Left lobe of liver (tissue), 2 donors: Measurements from ENCODE around the gene THAP12. TPM values are rescaled to one million over a fixed set of nuclear protein-coding genes. Genes with fewer than 3 reads are reported as not detected.
"Not testable (repeated sequence)": the region's sequence is repeated elsewhere in the genome, so short reads cannot be mapped to it uniquely, and the experiment has no call there.

Experiments used
- ATAC-seq: fragments of 200-7000 bp; cut with Tn5 transposase; one replicate; pipeline ENCODE4 v1.9.1; 2020; ENCODE audit warnings: mild to moderate bottlenecking, moderate library complexity
- DNase-seq: peaks from one replicate; pipeline ENCODE4 v3.0.0-alpha.2; 2020; ENCODE audit warnings: low spot score
- total RNA-seq: library from RNA; stranded (reverse); gene quantifications from one replicate; pipeline ENCODE4 v1.2.1, GENCODE V29; 2021
- donor health status: DM: no; HTN: no; CAD: no; lungs with moderate emphysema.
- donor health status: DM: no; HTN: yes; CAD: no.

The THAP12 gene
- total RNA-seq, 1 donor from 2014 or later, result 11.0 TPM

DNA sequence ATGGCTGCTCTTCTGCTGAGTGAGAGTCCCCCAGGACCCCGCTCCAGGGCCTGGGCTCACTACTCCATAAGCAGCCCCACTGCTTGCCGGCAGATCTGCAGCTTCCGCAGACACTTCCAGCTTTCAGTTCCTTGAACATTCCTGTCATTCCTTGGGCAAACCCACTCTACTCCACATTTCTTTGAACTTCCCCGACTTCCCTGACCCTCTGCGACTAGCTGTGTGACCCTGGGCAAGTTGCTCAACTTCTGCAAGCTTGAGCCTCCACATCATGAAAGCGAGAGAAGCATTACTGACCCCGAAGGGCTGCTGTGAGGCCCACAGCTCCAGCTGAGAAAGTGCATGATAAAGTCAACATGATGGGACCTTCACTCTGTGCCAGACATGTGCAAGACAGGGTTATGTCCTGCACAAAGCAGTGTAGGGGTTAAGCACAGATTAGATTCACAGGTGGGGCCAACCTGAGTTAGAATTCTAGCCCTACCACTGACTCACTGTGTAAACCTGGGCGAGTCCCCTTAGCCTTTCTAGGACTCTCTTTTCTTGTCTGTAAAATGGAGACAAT, 51.8 kb downstream of the THAP12 start:
- ATAC-seq, result no peak
- DNase-seq, result no peak

DNA sequence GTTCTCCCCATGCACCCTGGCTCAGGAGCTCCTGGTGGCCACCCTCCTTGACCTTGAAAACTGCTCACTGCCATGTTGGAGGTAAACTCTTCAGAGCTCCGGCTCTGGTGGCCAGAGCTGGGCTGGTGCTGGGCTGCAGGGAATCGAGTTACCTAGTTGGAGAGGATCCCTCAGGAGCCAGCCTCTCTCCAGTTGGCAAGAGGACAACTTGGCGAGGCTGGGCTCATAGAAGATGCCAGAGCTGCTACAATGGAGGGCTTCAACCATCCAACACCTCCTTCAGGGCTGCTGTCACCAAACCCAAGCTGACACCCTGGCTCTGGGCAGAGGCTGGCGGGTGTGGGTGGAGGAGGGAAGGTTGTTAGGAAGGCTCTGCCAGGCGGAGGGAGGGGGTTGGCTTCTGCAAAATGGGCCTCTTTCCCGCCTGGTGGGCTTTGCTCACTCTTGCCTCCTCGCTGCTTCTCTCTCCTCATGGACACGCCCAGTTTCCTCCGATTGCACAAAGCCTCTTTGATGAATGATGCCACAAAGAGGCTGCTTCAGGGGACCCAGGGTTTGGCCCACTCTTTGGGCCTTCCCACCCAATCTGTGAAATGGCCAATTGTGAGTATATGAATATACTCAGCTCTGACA, 53.1 kb downstream of the THAP12 start:
- DNase-seq (no peak), ATAC-seq (no peak)

DNA sequence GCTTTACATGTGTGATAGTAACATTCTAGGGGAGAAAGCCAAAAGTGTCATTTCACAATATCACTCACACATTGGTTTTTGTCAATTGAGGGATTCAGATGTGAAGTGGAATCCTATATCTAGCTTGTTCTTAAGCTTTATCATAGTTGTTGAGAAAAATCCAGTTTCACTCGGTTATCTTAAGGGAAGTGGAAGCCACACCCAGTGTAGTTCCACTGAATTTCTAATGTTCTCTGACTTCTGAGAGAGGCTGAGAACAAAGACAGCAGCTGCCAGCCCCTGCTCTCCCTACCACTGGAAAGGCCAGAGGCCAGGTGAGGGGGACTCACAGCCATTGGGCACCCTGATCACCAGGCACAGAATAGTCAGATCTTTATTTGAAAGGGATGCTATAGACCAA, 53.7 kb downstream of the THAP12 start:
- ATAC-seq (no peak), DNase-seq (no peak)

DNA sequence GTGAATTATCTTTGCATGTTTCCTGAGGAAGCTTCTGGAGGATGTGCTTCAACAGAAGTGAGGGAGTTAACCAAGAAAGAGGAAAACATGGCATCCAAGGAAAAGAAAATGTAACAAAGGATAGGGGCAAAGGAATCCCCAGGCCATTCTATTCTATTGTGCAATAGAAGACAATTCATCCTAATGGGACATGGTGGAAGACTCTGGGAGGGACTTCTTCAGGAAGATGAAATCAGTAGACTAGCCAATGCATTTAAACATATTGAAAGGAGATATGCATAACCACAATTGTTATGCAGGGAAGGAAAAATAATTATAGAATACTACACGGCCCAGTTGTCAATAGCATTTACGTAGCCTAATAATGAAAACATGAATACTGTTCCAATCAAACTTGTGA, 55.7 kb downstream of the THAP12 start:
- ATAC-seq (no peak), DNase-seq (no peak)

DNA sequence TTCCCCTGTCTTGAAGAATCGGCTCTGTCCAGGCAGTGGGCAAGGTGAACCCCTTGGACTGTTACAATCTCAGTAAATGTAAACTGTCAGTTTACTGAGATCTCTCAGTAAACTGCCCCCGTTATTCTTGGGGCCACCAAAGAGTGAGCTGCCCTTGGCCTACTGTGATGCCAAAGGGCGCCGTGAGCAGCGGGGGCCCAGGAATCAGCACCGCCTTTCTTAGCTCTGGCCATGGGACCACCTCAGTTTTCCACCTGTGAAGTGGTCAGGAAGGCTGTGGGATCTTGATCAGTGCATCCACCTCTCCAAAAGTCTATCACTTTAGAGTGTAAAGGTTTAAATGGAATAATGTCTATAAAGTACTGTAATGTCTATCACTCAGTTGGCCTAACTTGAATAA, 57.1 kb downstream of the THAP12 start:
- ATAC-seq (no peak), DNase-seq (no peak)

DNA sequence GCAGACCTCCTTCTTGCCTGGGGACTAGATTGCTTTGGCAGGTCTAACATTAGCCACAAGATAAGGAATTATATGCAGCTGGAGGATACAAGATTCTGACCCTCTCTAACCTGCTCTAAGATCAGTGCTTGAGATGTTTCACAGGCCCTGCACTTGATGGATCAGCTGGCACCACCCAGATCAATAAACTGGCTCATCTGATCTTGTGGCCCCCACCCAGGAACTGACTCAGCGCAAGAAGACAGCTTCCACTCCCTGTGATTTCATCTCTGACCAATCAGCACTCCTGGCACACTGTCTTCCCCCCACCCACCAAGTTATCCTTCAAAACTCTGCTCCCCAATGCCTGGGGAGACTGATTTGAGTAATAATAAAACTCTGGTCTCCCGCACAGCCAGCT, 57.6 kb downstream of the THAP12 start:
- not testable (repeated sequence) for DNase-seq, ATAC-seq

DNA sequence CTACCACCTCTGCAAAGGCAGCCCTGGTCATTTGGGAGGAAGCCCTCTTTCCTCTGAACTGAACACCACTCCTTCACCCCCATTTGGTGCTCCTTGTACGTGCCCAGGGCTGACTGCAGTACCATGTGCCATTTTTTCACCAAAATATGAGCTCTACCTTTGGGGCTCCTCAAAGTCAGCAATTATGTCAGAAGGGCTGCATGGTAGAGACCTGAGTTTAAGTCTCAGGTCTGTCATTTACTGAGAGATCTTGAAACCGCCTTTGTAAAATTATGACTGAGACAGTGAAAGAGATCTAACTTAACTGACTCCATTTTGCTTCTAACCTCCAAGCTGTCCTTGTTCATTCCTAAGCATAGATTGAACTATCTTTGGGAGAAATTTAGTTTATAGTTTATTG, 58.0 kb downstream of the THAP12 start:
- no peak for ATAC-seq

DNA sequence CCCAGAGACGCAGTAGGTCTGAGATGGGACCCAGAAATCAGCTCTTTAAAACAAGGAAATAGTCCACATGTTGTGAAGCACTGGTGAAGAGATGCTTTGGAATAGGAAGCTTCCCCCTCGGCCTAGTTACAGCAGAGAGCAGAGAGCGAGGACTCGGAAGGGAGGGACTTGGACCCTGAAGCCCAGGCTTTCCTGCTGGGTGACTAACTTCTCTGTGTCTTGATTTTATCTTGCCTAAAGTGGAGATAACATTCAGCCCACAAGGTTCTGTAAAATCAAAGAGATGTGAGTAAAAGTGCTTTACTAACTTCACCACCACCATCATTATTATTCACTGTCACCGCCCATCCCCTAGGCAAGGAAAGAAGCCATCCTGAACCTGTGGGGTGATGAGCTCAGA, 58.4 kb downstream of the THAP12 start:
- DNase-seq (no peak), ATAC-seq (no peak)

More for the DNA sequence above, 58.0 kb downstream of the THAP12 start:
- DNase-seq, result no peak

DNA sequence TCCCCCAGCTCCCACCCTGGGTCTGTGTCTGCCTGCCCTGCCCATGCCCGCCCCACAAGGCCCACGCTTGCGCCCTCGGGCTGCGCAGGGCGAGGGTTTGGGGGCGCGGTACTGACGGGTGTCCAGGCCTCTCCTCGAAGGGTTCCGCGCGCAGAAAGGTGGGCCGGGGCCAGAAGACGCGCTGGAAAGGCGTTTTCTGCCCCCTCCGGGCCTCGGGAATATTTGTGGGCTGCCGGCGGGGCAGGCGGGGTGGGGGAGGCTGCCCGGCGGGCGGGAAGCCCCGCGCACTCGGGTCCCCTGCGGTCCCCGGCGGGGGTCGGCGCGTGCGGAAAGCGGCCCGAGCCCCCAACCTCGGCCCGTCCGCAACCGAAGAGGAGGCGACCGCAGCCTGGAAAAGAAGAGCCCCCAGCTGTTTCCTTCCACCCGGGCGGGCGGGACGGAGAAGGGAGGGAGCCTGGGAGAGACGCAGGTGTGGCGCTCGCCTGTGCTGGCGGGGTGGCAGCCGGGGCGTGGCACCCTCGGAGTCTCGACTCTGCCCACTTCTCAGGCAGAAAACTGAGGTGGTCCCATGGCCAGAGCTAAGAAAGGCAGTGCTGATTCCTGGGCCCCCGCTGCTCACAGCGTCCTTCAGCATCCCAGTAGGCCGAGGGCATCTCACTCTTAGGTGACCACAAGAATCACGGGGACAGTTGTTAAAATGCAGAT, 59.0 kb downstream of the THAP12 start:
- ATAC-seq, result no peak
- no peak for DNase-seq

DNA sequence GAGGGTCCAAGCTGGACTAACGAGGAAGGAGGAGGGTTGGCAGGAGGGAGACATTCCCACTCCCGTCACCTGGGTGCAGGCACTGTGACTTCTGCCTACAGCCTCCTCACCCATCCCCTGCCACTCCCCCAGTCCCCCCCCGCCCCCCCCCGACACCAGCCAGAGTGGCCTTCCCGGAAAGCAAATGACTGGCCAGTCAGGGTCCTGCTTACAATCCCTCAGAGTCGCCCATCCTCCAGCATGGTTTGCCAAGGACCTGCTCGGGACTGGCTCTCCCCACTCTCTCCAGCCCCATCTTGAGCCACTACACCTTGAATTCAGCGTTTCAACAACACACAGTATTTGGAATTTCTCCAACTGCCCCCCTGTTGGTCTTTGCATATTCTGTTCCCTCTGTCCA, 59.6 kb downstream of the THAP12 start:
- ATAC-seq (no peak), DNase-seq (no peak)

DNA sequence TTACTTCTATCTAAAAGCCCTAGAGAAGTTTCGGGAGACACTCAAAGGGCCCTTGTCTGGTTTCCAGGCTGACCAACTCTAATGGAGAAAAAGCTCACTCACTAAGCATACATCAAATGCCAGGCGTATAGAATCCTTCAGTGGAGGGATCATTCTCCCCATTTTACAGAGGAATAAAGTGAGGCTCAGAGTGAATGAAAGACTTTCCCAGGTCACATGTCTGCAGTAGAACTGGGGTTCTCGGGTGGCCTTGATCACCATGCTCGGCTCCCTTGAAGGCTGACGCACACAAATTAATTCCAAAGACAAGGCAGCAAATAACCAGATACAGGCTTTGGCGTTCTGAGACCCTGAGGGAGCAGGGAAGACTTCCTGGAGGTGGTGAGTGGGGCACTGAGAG, 60.0 kb downstream of the THAP12 start:
- no peak for ATAC-seq

DNA sequence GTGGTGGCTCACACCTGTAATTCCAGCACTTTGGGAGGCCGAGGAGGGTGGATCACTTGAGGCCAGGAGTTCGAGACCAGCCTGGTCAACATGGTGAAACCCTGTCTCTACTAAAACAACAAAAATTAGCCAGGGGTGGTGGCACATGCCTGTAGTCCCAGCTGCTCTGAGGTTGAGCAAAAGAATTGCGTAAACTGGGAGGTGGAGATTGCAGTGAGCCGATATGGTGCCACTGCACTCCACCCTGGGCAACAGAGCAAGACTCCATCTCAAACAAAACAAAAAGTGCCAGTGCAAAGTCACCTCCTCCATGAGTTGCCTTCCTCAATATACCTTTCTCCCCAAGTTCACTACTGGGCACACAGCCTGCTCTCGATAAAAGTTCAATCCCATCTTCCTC, 61.1 kb downstream of the THAP12 start:
- not testable (repeated sequence) for DNase-seq, ATAC-seq

More for the DNA sequence above, 60.0 kb downstream of the THAP12 start:
- DNase-seq, result no peak

DNA sequence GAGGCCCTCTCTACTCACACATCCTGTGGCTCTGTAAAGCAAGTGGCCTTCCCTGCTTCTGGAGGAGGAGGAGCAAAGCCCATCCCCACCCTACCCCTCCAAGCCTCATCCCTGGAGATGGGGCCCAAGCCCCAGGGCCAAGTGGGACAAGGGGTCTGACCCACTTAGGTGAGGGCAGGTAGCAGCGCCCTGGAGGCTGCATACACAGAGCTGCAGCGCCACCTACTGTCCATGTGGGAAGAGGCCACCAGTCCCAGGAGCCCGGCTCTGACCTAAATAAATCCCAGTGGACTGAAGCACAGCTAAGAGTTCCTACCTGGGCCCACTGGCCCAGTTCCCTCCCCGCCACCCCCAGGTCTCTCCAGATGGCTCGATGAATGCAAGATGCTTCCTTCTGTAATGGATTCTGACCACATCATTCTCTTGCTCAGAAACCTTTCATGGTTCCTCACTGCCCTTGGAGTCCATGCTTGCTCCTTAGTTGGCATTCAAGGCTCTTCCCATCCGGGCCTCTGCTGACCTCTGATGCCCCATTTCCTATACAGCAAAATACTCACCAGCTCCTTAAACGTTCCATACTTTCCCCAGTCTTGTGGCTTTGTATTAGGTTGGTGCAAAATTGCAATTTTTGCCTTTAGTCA, 62.1 kb downstream of the THAP12 start:
- ATAC-seq, result peak; percentile 97

DNA sequence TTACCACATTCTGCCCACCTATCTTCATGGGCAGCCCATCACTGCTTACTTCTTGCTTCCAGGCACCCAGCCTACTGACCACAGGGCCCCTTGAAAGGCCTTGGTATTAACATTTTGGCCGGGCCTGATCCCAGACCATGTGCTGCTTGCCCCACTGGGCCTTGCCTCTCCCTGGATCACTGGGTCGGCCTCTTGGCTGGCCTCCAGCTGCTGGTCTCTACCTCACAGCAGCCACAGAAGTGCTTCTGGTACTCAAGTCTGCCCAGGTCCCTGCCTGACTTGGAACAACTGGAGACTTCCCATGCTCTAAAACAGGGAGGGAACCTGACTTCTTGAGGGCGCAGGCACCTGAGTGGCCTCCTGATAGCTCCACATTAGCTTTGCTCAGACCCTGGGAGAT, 63.6 kb downstream of the THAP12 start:
- no peak for ATAC-seq
- DNase-seq, result no peak

More for the DNA sequence above, 62.1 kb downstream of the THAP12 start:
- DNase-seq, result peak; percentile 85

DNA sequence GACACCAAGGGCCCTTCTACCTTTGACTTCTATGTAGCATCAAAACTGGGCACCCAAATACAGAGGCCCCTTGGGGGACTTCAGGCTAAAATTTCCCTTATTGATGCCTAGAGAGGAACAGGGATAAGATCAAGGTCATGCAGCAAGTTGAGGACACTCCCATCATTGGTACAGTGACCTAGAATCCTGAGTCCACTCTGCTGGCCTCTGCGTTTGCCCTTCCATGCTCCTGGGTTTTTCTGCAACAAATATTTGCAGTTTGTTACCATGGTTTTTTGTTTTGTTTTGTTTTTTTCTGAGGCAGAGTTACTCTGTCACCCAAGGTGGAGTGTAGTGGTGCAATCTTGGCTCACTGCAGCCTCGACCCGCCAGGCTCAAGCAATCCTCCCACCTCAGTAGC, 64.2 kb downstream of the THAP12 start:
- ATAC-seq, result peak; percentile 64
- no peak for DNase-seq

DNA sequence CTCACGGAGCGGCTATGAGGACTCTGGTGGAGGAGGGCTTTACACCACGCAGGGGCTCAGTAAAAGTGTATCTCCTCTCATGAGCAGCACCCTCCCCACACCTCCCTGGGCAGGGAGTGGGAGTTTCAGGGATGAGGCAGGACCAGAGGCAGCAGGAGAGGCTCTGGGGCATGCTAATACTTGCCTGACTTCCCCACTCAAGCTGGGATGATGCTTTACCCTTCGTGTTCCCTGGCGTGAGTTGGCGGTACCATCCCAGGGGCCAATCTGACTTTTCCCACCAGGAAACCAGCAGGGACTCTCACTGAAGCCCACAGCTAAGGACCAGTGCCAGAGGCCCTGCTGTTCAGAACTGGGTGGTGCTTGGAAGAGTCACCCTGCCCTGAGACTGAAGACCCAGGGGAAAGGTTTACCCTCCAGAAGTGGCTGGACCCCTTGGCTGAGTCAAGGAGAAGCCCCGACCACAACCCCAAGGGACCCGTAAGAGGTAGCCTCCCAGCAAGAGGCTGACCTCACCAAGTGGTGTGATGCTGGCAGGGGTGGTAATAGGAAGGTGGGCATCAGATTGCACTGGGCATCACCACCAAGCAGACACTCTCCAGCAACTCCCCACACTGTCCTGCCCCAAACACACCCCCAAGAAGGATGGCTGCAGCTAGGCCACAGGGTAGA, 65.6 kb downstream of the THAP12 start:
- DNase-seq, result no peak

DNA sequence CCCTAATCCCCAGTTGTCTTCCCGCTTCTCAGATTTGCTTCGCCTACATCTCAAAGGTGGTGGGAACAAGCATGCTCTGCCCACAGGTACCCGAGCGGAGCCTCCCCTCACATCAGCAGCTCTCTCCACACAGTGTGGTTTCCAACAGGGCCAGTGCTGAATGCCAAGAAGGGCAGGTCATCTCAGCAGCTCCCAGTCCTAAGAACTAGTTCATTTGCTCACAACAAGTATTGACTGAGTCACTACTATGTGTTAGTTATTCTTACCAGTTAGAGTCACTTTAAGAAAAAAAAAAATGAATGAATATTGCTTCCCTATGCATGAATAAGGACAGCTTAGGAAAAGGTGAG, 66.2 kb downstream of the THAP12 start:
- ATAC-seq (no peak), DNase-seq (no peak)

More for the DNA sequence above, 65.6 kb downstream of the THAP12 start:
- no peak for ATAC-seq

DNA sequence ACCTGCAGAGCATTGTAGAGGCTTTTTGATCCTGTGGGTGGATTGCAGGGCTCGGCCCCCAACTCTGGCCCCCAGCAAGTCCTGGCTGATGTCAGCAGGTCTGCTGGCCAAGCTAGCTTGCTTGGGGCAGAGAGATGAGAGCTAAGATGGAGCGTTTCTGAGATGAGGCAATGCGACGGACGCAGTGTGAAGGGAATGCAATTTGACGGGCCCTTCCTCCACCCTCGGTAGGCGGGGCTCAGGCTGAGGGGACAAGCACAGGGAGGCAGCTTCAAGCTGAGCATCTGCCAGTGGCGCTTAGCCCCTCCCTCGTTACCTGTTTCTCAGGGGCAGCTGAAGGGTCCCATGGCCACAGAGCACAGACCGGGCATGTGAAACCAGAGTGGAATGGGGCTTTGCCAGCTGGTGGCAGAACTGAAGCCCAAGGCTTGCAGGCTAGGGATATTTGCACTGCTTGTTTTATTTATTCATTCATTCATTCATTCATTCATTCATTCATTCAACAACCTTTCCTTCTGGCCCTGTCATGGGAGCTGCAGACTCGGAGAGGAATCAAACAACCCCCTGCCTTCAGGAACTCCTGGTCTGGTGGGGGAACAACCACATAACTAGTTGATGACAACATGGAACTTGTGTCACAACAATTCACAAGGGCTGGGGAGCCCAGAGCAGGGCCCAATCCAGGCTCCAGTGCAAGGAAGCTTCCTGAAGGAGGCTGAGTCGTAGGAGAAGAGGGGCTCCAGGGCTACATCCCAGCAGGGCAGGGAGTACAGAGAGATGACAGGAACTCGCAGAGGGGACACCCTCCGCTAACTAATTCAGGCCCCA, 66.8 kb downstream of the THAP12 start:
- no peak for ATAC-seq
- DNase-seq, result no peak

DNA sequence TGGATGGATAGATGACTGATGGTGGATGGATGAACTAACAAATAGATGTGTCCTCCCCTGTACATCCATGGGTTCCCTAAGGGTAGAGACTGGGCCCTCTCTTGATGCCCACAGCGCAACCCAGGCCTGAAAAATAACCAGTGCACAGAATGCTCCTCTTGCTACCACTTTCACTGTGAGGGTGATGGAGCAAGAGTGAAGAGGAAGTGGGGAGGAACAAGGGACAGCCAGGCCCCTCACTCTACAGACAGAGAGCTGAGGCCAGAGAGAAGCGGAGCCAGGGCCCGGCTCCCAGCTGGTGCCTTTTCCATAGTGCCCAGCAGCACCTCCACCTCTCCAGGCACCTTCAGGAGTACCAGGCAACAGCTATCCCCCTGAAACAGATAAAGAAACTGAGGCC, 67.7 kb downstream of the THAP12 start:
- DNase-seq, result no peak
- no peak for ATAC-seq

DNA sequence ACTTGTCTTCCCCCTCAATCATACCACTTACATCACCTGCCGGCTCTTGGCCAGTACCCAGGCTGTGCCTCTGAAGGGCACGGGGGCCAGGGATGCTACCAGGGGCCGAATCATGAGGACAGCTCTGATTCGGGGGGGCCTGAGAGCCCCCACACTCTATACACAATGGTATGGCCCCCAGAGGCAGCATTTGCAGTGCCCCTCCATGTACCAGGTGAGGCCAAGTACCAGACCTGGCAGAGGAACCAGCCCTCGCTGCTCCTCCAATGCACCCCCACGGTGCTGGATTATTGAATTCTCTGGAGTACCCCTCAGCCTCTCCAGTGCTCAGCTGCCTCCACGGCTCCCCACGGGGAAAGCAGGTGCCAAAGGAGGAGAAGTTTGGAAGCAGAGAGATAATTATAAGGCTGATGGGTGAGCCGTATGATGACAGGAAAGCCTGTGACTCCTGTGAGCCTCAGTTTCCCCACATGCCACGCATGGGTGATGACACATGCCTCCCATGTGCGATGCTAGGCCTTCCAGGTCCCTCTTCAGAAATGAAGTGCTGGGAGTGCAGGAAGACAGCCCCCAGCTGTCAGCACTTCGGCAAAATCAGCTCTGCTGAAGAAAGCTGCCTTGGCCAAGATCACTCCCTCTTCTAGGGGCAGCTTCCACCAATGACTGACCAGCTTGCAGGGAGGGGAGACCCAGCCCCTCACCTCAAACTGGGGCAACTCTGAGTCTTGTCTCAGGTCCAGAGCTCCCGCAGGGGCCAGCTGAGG, 69.9 kb downstream of the THAP12 start:
- no peak for ATAC-seq
- no peak for DNase-seq
